OCI-LY7 (cell line): ENCODE measurements around the gene NIPAL1.

Experiments
- EZH2phosphoT487 ChIP-seq: fragments of 200-600 bp; sonication (generic); IDR thresholded peaks from 2 replicates; pipeline ENCODE4 v1.6.1; 2018; ENCODE audit warnings: low read depth, borderline replicate concordance, mild to moderate bottlenecking, mixed run types, antibody characterized with exemption, low read length, moderate library complexity, mixed read lengths
- TF ChIP-seq, protein P1 (sequence below): fragments of 200-600 bp; sonication (generic); conservative IDR thresholded peaks from 2 replicates; pipeline ENCODE4 v1.5.1; 2014; ENCODE audit warnings: mild to moderate bottlenecking, antibody characterized with exemption, low read length, moderate library complexity, mixed read lengths

DNA sequence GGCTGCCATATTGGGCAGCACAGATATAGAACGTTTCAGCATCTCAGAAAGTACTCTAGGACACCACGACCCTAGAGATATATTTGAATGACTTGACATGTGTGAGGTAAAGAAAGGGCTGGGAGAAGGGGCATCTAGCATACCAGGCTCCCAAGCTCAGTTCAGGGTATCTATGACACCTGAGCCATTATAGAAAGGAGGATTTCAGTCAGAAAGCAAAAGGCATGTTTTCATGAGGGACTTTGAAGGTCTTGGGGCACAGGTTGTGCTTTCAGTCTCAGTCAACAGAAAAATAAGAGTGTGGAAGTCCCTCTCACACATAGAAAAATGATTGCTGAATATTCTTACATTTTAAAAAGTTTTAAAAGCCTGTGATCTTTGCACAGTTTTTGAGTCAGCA, 51.6 kb downstream of the NIPAL1 start:
- TF ChIP-seq, protein P1, sequence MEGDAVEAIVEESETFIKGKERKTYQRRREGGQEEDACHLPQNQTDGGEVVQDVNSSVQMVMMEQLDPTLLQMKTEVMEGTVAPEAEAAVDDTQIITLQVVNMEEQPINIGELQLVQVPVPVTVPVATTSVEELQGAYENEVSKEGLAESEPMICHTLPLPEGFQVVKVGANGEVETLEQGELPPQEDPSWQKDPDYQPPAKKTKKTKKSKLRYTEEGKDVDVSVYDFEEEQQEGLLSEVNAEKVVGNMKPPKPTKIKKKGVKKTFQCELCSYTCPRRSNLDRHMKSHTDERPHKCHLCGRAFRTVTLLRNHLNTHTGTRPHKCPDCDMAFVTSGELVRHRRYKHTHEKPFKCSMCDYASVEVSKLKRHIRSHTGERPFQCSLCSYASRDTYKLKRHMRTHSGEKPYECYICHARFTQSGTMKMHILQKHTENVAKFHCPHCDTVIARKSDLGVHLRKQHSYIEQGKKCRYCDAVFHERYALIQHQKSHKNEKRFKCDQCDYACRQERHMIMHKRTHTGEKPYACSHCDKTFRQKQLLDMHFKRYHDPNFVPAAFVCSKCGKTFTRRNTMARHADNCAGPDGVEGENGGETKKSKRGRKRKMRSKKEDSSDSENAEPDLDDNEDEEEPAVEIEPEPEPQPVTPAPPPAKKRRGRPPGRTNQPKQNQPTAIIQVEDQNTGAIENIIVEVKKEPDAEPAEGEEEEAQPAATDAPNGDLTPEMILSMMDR, result no peak
- no peak for TF ChIP-seq EZH2phosphoT487
